Hematopoietic multipotent progenitor cell treated with erythropoietin and hydrocortisone succinate and interleukin-3 and kit ligand, for 8 days (in vitro differentiated cells): ENCODE measurements around the gene PRSS1.
"Not testable (repeated sequence)": the region's sequence is repeated elsewhere in the genome, so short reads cannot be mapped to it uniquely, and the experiment has no call there.

Experiments used
- DNase-seq: peaks from one replicate; pipeline ENCODE4 v3.0.0-alpha.2; 2015

The PRSS1 gene

GRCh38 chr7:142774826-142775225 is 25.6 kb downstream of the PRSS1 start:
- no peak for DNase-seq

GRCh38 chr7:142775351-142776115 is 26.3 kb downstream of the PRSS1 start:
- not testable (repeated sequence) for DNase-seq

- DNase-seq: no peak
Measured at GRCh38 chr7:142776206-142776844, 27.1 kb downstream of the PRSS1 start.

GRCh38 chr7:142776845-142777225 is 27.6 kb downstream of the PRSS1 start:
- not testable (repeated sequence) for DNase-seq

GRCh38 chr7:142777318-142777717 is 28.0 kb downstream of the PRSS1 start:
- DNase-seq: no peak

- peak; percentile 92 for DNase-seq
Measured at GRCh38 chr7:142782922-142783900, 33.9 kb downstream of the PRSS1 start.

- DNase-seq: peak; percentile 27
Measured at GRCh38 chr7:142784096-142784495, 34.8 kb downstream of the PRSS1 start.

GRCh38 chr7:142784716-142785115 is 35.4 kb downstream of the PRSS1 start:
- no peak for DNase-seq

GRCh38 chr7:142785841-142786250 is 36.6 kb downstream of the PRSS1 start:
- DNase-seq: no peak

GRCh38 chr7:142787034-142787768 is 37.9 kb downstream of the PRSS1 start:
- no peak for DNase-seq

GRCh38 chr7:142787783-142788182 is 38.5 kb downstream of the PRSS1 start:
- DNase-seq: no peak

- no peak for DNase-seq
Measured at GRCh38 chr7:142788303-142789289, 39.3 kb downstream of the PRSS1 start.

- no peak for DNase-seq
Measured at GRCh38 chr7:142789441-142789840, 40.2 kb downstream of the PRSS1 start.

- no peak for DNase-seq
Measured at GRCh38 chr7:142790056-142790455, 40.8 kb downstream of the PRSS1 start.

GRCh38 chr7:142790555-142790954 is 41.3 kb downstream of the PRSS1 start:
- peak; percentile 90 for DNase-seq

GRCh38 chr7:142791502-142791901 is 42.2 kb downstream of the PRSS1 start:
- no peak for DNase-seq

GRCh38 chr7:142792129-142792528 is 42.9 kb downstream of the PRSS1 start:
- DNase-seq: no peak

GRCh38 chr7:142792593-142792992 is 43.3 kb downstream of the PRSS1 start:
- DNase-seq: no peak

GRCh38 chr7:142793156-142793555 is 43.9 kb downstream of the PRSS1 start:
- no peak for DNase-seq

- DNase-seq: no peak
Measured at GRCh38 chr7:142795339-142795863, 46.1 kb downstream of the PRSS1 start.

GRCh38 chr7:142796001-142796500 is 46.8 kb downstream of the PRSS1 start:
- no peak for DNase-seq
